K562 (cell line): ENCODE measurements around the gene KLHL14. TPM values are rescaled to one million over a fixed set of nuclear protein-coding genes. Genes with fewer than 3 reads are reported as not detected.

ENCODE experiments used
- ATAC-seq: fragments of 200-7000 bp; cut with Tn5 transposase; 3 replicates; pipeline ENCODE4 v1.9.1; 2020; ENCODE audit warnings: moderate library complexity
- BruUV-seq: library from RNA; stranded (reverse); fragments of 400-500 nt; replicated peaks from 2 replicates; lab custom pipeline; 2021; lab: Mats Ljungman, UMichigan
- CTCF ChIA-PET: fragments of 300-600 bp; formaldehyde crosslinking; extraction: SDS; loops from one replicate; lab custom pipeline; 2021; ENCODE audit warnings: low intra/inter-chr PET ratio; lab: Yijun Ruan, JAX
- POLR2A ChIA-PET: fragments of 300-600, 350-650 bp; sonication (Branson Sonifier 250); formaldehyde crosslinking; extraction: SDS; loops from one replicate; lab custom pipeline; 2021; ENCODE audit warnings: antibody characterized with exemption, inconsistent platforms; lab: Yijun Ruan, JAX
- DNase-seq, 4 experiments: peaks; one replicate each; pipeline versions ENCODE4 v3.0.0 to v3.0.0-alpha.2; 2011 to 2018; ENCODE audit warnings: low spot score in 3 of 4, mixed read lengths in 3 of 4; ENCODE audit errors: extremely low read depth in 1 of 4
- FAIRE-seq: peaks from 2 replicates; lab custom pipeline; 2011; peaks lifted over from hg19 to GRCh38; lab: Jason Lieb, UNC
- H2AFZ ChIP-seq: 2 replicates; pipeline ENCODE4 v1.6.0; 2011; ENCODE audit warnings: low read depth, low read length, control low read depth, inconsistent platforms
- H3K27ac ChIP-seq: fragments of 200-600 bp; 3 replicates; pipeline ENCODE4 v1.8.0; 2011; ENCODE audit warnings: low read depth, mild to moderate bottlenecking, control low read depth, inconsistent platforms, low read length, moderate library complexity, mixed read lengths; ENCODE audit errors: extremely low read depth
- H3K27me3 ChIP-seq, 2 experiments: fragments of 300-600 bp in 1 of 2; 2 replicates in 1 of 2; 3 replicates in 1 of 2; pipeline versions ENCODE4 v1.6.0 to v1.8.0; 2011; ENCODE audit warnings: inconsistent platforms in 2 of 2, low read length in 2 of 2, mild to moderate bottlenecking in 1 of 2, mixed read lengths in 1 of 2, moderate library complexity in 1 of 2; ENCODE audit not compliant: control insufficient read depth in 2 of 2, insufficient read depth in 2 of 2
- H3K36me3 ChIP-seq: fragments of 300-600 bp; 3 replicates; pipeline ENCODE4 v1.8.0; 2011; ENCODE audit warnings: mild to moderate bottlenecking, low read length, inconsistent platforms; ENCODE audit not compliant: control insufficient read depth, insufficient read depth
- H3K4me1 ChIP-seq, 2 experiments: fragments of 200-600 bp in 1 of 2; replicated peaks in 1 of 2; 2 replicates in 1 of 2; 3 replicates in 1 of 2; pipeline versions ENCODE4 v1.5.1 to v1.8.0; 2011; ENCODE audit warnings: inconsistent platforms in 2 of 2, low read length in 2 of 2, mild to moderate bottlenecking in 1 of 2, mixed read lengths in 1 of 2, moderate library complexity in 1 of 2; ENCODE audit not compliant: control insufficient read depth in 2 of 2, insufficient read depth in 2 of 2
- H3K4me2 ChIP-seq: 2 replicates; pipeline ENCODE4 v1.6.1; 2011; ENCODE audit warnings: low read length, control low read depth, inconsistent platforms, mixed read lengths; ENCODE audit not compliant: insufficient read depth
- H3K4me3 ChIP-seq: fragments of 200-600 bp; sonication (generic), shearing (Covaris generic); 2 replicates; pipeline ENCODE4 v1.5.1; 2016; ENCODE audit warnings: control low read depth, inconsistent platforms
- H3K79me2 ChIP-seq: fragments of 200-600 bp; 3 replicates; pipeline ENCODE4 v1.8.0; 2011; ENCODE audit warnings: low read length, inconsistent platforms; ENCODE audit not compliant: control insufficient read depth, insufficient read depth
- H3K9ac ChIP-seq, 2 experiments: 2 replicates each; pipeline versions ENCODE4 v1.6.0 to v1.6.1; 2011; ENCODE audit warnings: low read depth in 2 of 2, low read length in 2 of 2, control low read depth in 1 of 2, inconsistent platforms in 1 of 2, mild to moderate bottlenecking in 1 of 2, mixed read lengths in 1 of 2; ENCODE audit not compliant: insufficient read depth in 1 of 2
- H3K9me1 ChIP-seq: one replicate; pipeline ENCODE4 v1.6.0; 2011; ENCODE audit warnings: inconsistent platforms, mild to moderate bottlenecking, low read length, moderate library complexity; ENCODE audit not compliant: control insufficient read depth, insufficient read depth
- H3K9me3 ChIP-seq: replicated peaks from 2 replicates; pipeline ENCODE4 v1.5.1; 2011; ENCODE audit warnings: low read depth, low read length, inconsistent platforms; ENCODE audit not compliant: control insufficient read depth, insufficient read depth
- H4K20me1 ChIP-seq: replicated peaks from 2 replicates; pipeline ENCODE4 v1.6.1; 2011; ENCODE audit warnings: low read length, inconsistent platforms, mixed read lengths; ENCODE audit not compliant: control insufficient read depth, insufficient read depth
- ETV1 ChIP-seq: fragments of 450-650 bp; conservative IDR thresholded peaks from 2 replicates; pipeline ENCODE4 v1.6.1; 2016; ENCODE audit warnings: missing genetic modification characterization, control low read depth, low read depth, missing compliant biosample characterization
- FOXP1 ChIP-seq: sonication (generic); formaldehyde crosslinking; IDR thresholded peaks from 2 replicates; pipeline ENCODE4 v1.8.0; 2022; ENCODE audit warnings: mild to moderate bottlenecking, missing genetic modification reagents
- GABPB1 ChIP-seq: sonication (generic); formaldehyde crosslinking; IDR thresholded peaks from 2 replicates; pipeline ENCODE4 v1.8.0; 2022; ENCODE audit warnings: mild to moderate bottlenecking, missing genetic modification reagents
- HIVEP1 ChIP-seq: fragments of 250-450 bp; sonication (Bioruptor Pico); IDR thresholded peaks from 2 replicates; pipeline ENCODE4 v1.4.0; 2020; ENCODE audit warnings: mild to moderate bottlenecking
- NR3C1 ChIP-seq: sonication (generic); formaldehyde crosslinking; IDR thresholded peaks from 2 replicates; pipeline ENCODE4 v1.8.1; 2022; ENCODE audit warnings: missing genetic modification reagents
- NRF1 ChIP-seq, 2 experiments: fragments of 450-650 bp; IDR thresholded peaks in 1 of 2; conservative IDR thresholded peaks in 1 of 2; 2 replicates each; pipeline ENCODE4 v1.6.1; 2014; ENCODE audit warnings: mild to moderate bottlenecking in 2 of 2
- POLR2B ChIP-seq: fragments of 450-650 bp; IDR thresholded peaks from 2 replicates; pipeline ENCODE4 v1.6.1; 2018; ENCODE audit warnings: low read depth; ENCODE audit not compliant: partially characterized antibody
- SMARCC2 ChIP-seq: fragments of 450-650 bp; IDR thresholded peaks from 2 replicates; pipeline ENCODE4 v1.6.1; 2017; ENCODE audit warnings: antibody characterized with exemption, moderate library complexity, mild to moderate bottlenecking, low read depth
- SMC3 ChIP-seq: conservative IDR thresholded peaks from 2 replicates; pipeline ENCODE4 v1.6.1; 2011; ENCODE audit warnings: low read depth, low read length, improper control_type of control experiment; ENCODE audit not compliant: insufficient read depth
- TAF15 ChIP-seq: fragments of 200-400 bp; formaldehyde crosslinking; IDR thresholded peaks from 2 replicates; pipeline ENCODE4 v1.6.1; 2017; ENCODE audit warnings: mild to moderate bottlenecking, low read depth, low read length, moderate library complexity
- ZNF354B ChIP-seq: fragments of 250-450 bp; sonication (Bioruptor Pico); IDR thresholded peaks from 2 replicates; pipeline ENCODE4 v1.4.0; 2020
- ZNF764 ChIP-seq: fragments of 250-450 bp; sonication (Bioruptor Pico); IDR thresholded peaks from 2 replicates; pipeline ENCODE4 v1.4.0; 2020; ENCODE audit warnings: low read depth, mild to moderate bottlenecking, moderate library complexity
- WGBS: fragments of 100-300 bp; shearing (Covaris generic); methylation state at CpG from one replicate; pipeline ENCODE4 v1.1.6; 2016; ENCODE audit warnings: low coverage, mixed read lengths; ENCODE audit not compliant: insufficient coverage; ENCODE audit errors: missing lambda C conversion rate; 5-methylcytosine and 5-hydroxymethylcytosine counted together
- in situ Hi-C: fragments of 300-500 bp; cut with MboI; formaldehyde crosslinking; loops from 4 replicates; pipeline ENCODE4 v1.15.0; 2018; ENCODE audit warnings: inconsistent platforms, mixed read lengths
- intact Hi-C: fragments of 100-400 bp; cut with micrococcal nuclease; formaldehyde crosslinking; loops from 2 replicates; pipeline ENCODE4 v1.14.2; 2022
- polyA plus RNA-seq, 8 experiments: library from polyadenylated mRNA; depleted of rRNA in 4 of 8; stranded (reverse) in 5 of 8; unstranded in 3 of 8; fragments of >200 nt; fragmentation: Nextera tagmentation in 2 of 8; fragmentation: Illumina TruSeq in 1 of 8; extraction: Ambion mirVana in 2 of 8; extraction: Trizol in 1 of 8; gene quantifications; 2 replicates each; pipeline versions ENCODE4 v1.2.1 to v1.2.3, GENCODE V29; 2011 to 2014; ENCODE audit warnings: inconsistent platforms in 1 of 8, missing spikeins in 1 of 8
- total RNA-seq, 7 experiments: library from RNA; depleted of rRNA in 6 of 7; stranded (reverse); fragments of >200 nt in 6 of 7; fragmentation: Illumina TruSeq in 2 of 7; extraction: Trizol in 2 of 7; gene quantifications; 2 replicates each; pipeline versions ENCODE4 v1.2.1 to v1.2.3, GENCODE V29; 2011 to 2021; ENCODE audit warnings: low replicate concordance in 1 of 7
- TF ChIP-seq, protein P1 (sequence below): fragments of 450-650 bp; IDR thresholded peaks from 2 replicates; pipeline ENCODE4 v1.7.0; 2016; ENCODE audit warnings: borderline replicate concordance

Gene KLHL14
- total and polyA plus RNA-seq, 9 of the 15 experiments (the other 6 are each of a cell fraction or from before 2014, with no cell fraction given) = not detected

DNA sequence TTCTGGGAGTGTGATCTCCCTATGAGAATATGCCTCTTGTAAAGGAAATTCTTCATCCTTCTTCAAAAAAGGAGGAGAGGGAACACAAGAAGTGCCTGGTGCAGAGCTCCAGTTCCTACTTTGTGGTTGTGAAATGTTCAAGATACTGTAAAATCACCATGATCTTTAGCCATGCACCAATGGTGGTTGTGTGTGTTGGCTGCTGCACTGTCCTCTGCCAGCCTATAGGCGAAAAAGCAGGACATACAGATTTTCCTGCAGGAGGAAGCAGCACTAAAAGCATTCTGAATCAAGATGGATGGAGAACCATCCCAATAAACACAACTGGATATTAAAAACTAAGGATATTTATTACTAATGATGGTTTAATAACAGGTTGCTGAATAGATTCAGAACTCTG lies 6.2 kb upstream of the KLHL14 start:
- Histone ChIP-seq H3K4me1 (no peaks in the 10 kb centered on the region), H2AFZ (no peak overlapping the region), H3K4me3 (no peak overlapping the region), H3K4me2 (no peak overlapping the region), H3K9ac (no peak overlapping the region), H3K9me1 (no peaks in the 10 kb centered on the region), H3K36me3 (no peaks in the 10 kb centered on the region), H3K9me3 (no peaks in the 10 kb centered on the region), H3K27ac (no peak overlapping the region), H4K20me1 (no peaks in the 10 kb centered on the region), H3K27me3 (no peaks in the 10 kb centered on the region), H3K79me2 (no peaks in the 10 kb centered on the region)
- FAIRE-seq = no peak
- no peak for DNase-seq
- BruUV-seq = no TSS peak
- CTCF ChIA-PET = interaction anchor here (0.6 kb wide), 1 partner anchor 14 kb away, joined by 3 read pairs; no protein-coding TSS in a partner anchor
- in situ Hi-C loops (no loop called here), intact Hi-C loops (no loop called here)
- POLR2A ChIA-PET = no interaction called here
- ATAC-seq = no peak
- WGBS = 0% methylated on average over 1 of the region's 1 CpG
- TF ChIP-seq GABPB1 (CRISPR knock-in tag) (no peak), SMC3 (no peak), ETV1 (tag) (no peak), TAF15 (no peak), NRF1 (conservative IDR thresholded peaks at IDR 0.05 in 1 of 2, IDR thresholded peaks at IDR 0.05 in 1 of 2) (no peak), ZNF764 (CRISPR knock-in tag) (no peak), NR3C1 (CRISPR knock-in tag) (no peak), HIVEP1 (CRISPR knock-in tag) (no peak), POLR2B (no peak), ZNF354B (CRISPR knock-in tag) (no peak), SMARCC2 (no peak), FOXP1 (no peak)
- TF ChIP-seq, protein P1, sequence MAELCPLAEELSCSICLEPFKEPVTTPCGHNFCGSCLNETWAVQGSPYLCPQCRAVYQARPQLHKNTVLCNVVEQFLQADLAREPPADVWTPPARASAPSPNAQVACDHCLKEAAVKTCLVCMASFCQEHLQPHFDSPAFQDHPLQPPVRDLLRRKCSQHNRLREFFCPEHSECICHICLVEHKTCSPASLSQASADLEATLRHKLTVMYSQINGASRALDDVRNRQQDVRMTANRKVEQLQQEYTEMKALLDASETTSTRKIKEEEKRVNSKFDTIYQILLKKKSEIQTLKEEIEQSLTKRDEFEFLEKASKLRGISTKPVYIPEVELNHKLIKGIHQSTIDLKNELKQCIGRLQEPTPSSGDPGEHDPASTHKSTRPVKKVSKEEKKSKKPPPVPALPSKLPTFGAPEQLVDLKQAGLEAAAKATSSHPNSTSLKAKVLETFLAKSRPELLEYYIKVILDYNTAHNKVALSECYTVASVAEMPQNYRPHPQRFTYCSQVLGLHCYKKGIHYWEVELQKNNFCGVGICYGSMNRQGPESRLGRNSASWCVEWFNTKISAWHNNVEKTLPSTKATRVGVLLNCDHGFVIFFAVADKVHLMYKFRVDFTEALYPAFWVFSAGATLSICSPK = no peak
